NCI-H748 (cell line): ENCODE results near the gene SLC22A16.
A peak's percentile ranks its signal among the peaks of the same experiment; 100 is the strongest.

Experiments
- DNase-seq: peaks from one replicate; lab custom pipeline; 2025; ENCODE audit not compliant: unreplicated experiment; lab: John Stamatoyannopoulos, UW

Gene SLC22A16

GRCh38 chr6:110409794-110410193 is 66.6 kb downstream of the SLC22A16 start:
- no peak for DNase-seq

- peak; percentile 23 for DNase-seq
These were observed 67.5 kb downstream of the SLC22A16 start for GRCh38 chr6:110408901-110409300.

DNA sequence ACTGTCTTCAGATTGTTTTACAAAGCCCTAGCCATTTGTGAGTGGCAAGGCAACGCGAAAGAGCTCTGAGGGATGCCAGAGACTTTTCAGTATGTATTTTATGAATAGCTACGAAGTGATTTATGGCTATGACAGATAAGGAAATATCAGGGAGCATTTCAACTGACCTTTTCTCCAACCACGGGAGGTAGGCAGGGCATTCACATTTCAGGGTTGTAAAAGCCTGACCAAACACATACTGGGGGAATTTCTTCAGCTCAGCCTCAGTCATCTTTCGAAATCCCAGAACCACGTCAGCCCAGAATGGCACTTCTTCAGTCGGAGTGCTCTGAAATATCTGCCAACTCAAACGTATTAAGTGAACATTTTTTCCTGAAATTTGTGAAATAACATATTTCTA is 71.8 kb downstream of the SLC22A16 start:
- no peak for DNase-seq

DNA sequence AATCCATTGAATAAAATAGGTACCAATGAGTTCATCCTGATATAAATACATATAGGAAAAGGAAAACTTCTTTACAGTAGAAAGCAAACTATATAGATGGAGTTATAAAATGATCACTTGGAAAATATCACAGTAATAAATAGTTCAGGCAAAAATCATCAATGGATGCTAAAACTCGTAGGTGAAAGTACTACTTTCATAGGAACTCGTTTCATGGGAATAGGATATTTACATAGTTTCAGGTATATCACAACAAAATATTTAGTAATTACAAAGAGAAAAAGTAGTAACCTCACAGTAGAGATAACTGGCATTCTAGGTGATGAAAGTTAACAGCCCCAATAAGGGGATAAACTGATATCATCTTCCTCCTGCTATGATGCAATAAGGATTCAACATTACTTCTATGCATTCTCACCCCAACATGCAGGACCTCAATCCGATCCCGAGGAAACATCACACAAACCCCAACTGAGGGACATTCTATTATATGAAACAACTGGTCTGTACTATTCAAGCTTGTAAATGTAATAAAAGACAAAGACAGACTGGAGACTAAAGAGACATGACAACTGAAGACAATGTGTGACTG is 74.7 kb downstream of the SLC22A16 start:
- DNase-seq: peak; percentile 24

DNA sequence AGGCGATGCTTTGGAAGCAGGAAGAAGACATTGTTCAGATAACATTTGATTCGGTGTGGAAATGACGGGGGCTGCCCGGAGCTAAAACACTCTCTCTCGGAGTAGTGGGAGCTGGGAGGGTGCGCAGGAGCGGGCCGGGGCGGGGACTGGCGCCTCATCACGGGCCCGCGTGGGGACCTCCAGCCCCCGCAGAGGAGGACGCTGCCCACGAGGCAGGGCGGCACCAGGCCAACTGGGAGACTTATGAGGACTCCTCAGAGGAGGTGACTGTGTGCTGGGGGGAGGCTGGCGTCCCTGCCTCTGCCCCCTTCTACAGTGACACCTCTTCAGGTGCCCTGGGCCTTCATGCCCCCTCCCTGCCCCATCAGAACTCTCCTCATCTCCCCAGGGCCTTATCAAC is 76.2 kb downstream of the SLC22A16 start:
- DNase-seq: no peak

- DNase-seq: no peak
These were observed 77.0 kb downstream of the SLC22A16 start for GRCh38 chr6:110399219-110400071.

GRCh38 chr6:110398778-110399177 is 77.6 kb downstream of the SLC22A16 start:
- no peak for DNase-seq

GRCh38 chr6:110395221-110395620 is 81.2 kb downstream of the SLC22A16 start:
- DNase-seq: no peak

GRCh38 chr6:110394409-110394808 is 82.0 kb downstream of the SLC22A16 start:
- no peak for DNase-seq

DNA sequence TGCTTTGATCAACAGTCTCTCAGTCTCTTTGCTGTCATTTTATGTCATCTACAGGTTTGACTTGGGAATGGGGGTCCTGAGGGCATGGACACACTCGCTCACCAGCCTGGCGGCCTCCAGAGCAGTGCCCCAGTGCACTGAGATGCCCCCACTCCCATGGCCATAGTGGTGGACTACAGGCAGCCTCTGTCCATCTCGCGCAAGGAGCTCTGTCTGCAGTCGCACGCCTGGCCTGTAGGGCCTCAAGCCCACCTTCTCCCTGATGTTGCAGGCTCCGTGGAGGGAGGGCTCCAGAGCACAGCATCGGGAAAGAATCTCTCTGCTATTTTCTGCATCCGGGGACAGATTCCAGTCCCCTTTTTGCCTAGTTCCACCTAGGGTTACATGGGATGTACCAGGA is 83.7 kb downstream of the SLC22A16 start:
- no peak for DNase-seq

- no peak for DNase-seq
These were observed 86.0 kb downstream of the SLC22A16 start for GRCh38 chr6:110390404-110390803.

- no peak for DNase-seq
These were observed 86.6 kb downstream of the SLC22A16 start for GRCh38 chr6:110389689-110390382.

- DNase-seq: no peak
These were observed 88.4 kb downstream of the SLC22A16 start for GRCh38 chr6:110387986-110388385.

DNA sequence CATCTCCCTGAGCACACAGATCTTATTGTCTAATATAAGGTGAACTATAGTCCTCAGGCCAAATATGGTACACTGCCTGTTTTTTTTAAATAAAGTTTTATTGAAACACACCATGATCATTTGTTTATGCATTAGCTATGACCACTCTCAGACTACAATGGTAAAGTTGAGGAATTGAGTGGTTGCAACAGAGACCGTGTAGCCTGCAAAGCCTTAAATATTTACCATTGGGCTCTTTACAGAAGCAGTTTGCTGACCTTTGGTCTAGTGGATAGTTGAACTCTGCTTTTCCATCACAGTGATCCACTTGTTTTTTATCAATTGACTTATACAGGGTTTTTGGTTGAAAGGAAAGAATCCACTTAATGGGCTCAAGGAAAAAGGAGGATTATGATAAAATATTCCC is 91.0 kb downstream of the SLC22A16 start:
- no peak for DNase-seq

GRCh38 chr6:110378552-110378951 is 97.9 kb downstream of the SLC22A16 start:
- no peak for DNase-seq
